ENCODE results near the gene BIN2. TPM values are rescaled to one million over a fixed set of nuclear protein-coding genes. Genes with fewer than 3 reads are reported as not detected.

Gene BIN2
- total and polyA plus RNA-seq, 9 of the 15 experiments (the other 6 are each of a cell fraction or from before 2014, with no cell fraction given) = 0.04 to 0.39 (median 0.25) TPM; not detected in 1

DNA sequence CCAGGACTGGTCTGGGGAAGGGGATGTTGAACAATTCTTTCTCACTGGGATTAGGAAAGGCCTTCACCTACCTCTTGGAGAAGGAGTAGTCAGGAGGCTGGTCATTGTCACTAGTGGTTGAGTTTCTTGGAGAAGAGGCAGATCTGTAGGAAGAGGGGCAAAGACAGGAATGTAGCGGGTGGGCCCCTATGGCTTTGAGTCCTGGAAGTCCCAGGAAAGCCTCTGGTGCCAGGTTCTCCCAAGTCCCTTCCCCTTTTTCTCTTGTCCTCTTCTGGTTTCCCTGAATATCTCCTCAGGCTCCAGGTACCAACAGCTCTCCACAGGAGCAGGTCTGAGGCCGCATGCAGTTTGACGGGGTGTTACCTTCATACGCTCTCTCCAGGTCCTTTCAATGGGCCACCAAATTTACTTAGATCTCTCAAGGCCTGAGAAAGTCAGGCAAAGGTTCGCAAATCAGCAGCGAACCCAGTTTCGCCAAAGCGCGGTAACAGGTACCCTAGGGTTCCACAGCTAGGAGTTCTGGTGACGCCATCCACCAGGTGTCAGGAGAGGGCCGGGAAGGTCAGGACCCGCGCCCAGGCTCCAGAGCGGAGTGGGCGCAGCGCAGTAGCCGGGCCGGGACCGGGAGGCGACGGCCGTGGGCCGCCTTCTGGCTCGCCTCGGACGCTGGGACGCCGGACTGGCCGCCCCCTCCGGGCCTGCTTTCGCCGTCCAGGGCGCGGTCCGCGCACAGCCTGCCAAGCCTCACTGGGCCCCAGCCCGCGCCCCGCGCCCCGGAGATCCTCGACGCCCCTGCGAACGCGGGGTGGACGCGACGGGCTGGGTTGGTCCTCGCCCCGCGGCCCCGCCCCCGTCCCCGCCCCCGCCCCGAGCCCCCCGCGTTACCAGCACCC is 54.6 kb downstream of the BIN2 start (continued):
- TF ChIP-seq PRDM10 (IDR thresholded peaks at IDR 0.05; ENCODE audit: partially characterized antibody) (peak; percentile 80), PRMT5 (CRISPR knock-in tag; IDR thresholded peaks at IDR 0.05) (no peak), NONO (IDR thresholded peaks at IDR 0.05; ENCODE audit: low read depth in 2 of 2, low read length in 1 of 2) (peak in 1 of 2 experiments; percentile 97; a peak in 2 of 4 replicates), ZZZ3 (IDR thresholded peaks at IDR 0.05) (no peak), RBBP5 (IDR thresholded peaks at IDR 0.05; ENCODE audit: borderline replicate concordance, insufficient read depth, low read length, poor library complexity, severe bottlenecking) (peak; percentile 11), RAD21 (CRISPR knock-in tag; conservative IDR thresholded peaks at IDR 0.05 in 1 of 2, IDR thresholded peaks at IDR 0.05 in 1 of 2) (peak; percentile 84 to 87), MECOM (CRISPR knock-in tag; IDR thresholded peaks at IDR 0.05) (no peak), L3MBTL2 (IDR thresholded peaks at IDR 0.05) (peak; percentile 76; the same call in 1 of the 2 replicates), NCOA6 (IDR thresholded peaks at IDR 0.05) (peak; percentile 73), HDGF (IDR thresholded peaks at IDR 0.05) (0 out of 2 replicates have a peak, but pooled peaks have one; percentile 51), LEF1 (IDR thresholded peaks at IDR 0.05) (no peak), PHTF2 (CRISPR knock-in tag; IDR thresholded peaks at IDR 0.05) (no peak), FOXP1 (CRISPR knock-in tag; IDR thresholded peaks at IDR 0.05) (peak; percentile 77; the same call in 1 of the 2 replicates), ARID2 (IDR thresholded peaks at IDR 0.05) (0 out of 2 replicates have a peak, but pooled peaks have one; percentile 41), CREB1 (IDR thresholded peaks at IDR 0.05) (no peak), CREB1 (CRISPR knock-in tag; IDR thresholded peaks at IDR 0.05) (no peak), MAX (CRISPR knock-in tag; IDR thresholded peaks at IDR 0.05) (peak; percentile 71; the same call in 1 of the 2 replicates), TAF9B (IDR thresholded peaks at IDR 0.05; ENCODE audit: partially characterized antibody) (no peak), FIP1L1 (IDR thresholded peaks at IDR 0.05; ENCODE audit: low read depth, low read length, poor library complexity, severe bottlenecking) (no peak)
- TF ChIP-seq, protein P1, sequence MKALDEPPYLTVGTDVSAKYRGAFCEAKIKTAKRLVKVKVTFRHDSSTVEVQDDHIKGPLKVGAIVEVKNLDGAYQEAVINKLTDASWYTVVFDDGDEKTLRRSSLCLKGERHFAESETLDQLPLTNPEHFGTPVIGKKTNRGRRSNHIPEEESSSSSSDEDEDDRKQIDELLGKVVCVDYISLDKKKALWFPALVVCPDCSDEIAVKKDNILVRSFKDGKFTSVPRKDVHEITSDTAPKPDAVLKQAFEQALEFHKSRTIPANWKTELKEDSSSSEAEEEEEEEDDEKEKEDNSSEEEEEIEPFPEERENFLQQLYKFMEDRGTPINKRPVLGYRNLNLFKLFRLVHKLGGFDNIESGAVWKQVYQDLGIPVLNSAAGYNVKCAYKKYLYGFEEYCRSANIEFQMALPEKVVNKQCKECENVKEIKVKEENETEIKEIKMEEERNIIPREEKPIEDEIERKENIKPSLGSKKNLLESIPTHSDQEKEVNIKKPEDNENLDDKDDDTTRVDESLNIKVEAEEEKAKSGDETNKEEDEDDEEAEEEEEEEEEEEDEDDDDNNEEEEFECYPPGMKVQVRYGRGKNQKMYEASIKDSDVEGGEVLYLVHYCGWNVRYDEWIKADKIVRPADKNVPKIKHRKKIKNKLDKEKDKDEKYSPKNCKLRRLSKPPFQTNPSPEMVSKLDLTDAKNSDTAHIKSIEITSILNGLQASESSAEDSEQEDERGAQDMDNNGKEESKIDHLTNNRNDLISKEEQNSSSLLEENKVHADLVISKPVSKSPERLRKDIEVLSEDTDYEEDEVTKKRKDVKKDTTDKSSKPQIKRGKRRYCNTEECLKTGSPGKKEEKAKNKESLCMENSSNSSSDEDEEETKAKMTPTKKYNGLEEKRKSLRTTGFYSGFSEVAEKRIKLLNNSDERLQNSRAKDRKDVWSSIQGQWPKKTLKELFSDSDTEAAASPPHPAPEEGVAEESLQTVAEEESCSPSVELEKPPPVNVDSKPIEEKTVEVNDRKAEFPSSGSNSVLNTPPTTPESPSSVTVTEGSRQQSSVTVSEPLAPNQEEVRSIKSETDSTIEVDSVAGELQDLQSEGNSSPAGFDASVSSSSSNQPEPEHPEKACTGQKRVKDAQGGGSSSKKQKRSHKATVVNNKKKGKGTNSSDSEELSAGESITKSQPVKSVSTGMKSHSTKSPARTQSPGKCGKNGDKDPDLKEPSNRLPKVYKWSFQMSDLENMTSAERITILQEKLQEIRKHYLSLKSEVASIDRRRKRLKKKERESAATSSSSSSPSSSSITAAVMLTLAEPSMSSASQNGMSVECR (CRISPR knock-in tag; IDR thresholded peaks at IDR 0.05) = peak; percentile 69; the same call in 1 of the 2 replicates

Measured in K562 (cell line).